Measurements from ENCODE around the gene METRN. TPM values are rescaled to one million over a fixed set of nuclear protein-coding genes. Genes with fewer than 3 reads are reported as not detected.

Gene METRN
- total and polyA plus RNA-seq, 9 donors = 33.3 to 49.6 (median 35.6) TPM

DNA sequence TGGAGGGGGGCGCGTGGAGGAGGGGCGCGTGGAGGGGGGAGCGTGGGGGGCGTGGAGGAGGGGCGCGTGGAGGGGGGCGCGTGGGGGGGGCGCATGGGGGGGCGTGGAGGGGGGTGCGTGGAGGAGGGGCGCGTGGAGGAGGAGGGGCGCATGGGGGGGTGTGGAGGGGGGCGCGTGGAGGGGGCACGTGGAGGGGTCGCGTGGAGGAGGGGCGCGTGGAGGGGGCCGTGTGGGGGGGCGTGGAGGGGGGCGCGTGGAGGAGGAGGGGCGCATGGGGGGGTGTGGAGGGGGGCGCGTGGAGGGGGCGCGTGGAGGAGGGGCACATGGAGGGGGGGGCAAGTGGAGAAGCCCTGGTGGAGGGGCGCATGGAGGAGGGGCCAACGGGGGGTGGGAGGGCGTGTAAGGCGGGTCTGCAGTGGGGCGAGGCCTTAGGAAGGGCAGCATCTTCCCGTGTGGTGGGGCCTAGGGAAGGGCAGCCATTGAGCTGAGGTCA lies 52.9 kb downstream of the METRN start:
- H3K27ac ChIP-seq (ENCODE audit: low read length) = no peak overlapping the region
- peaks cover 5% of the 10 kb centered on the region for H3K4me1 ChIP-seq (ENCODE audit: control insufficient read depth, insufficient read depth, low read length)
- WGBS (ENCODE audit: insufficient coverage) = 24% methylated on average over 5 of the region's 38 CpGs
- no peaks in the 10 kb centered on the region for H3K9me3 ChIP-seq (replicated peaks; ENCODE audit: control insufficient read depth, low read depth, low read length)
- no peak for DNase-seq
- H3K36me3 ChIP-seq (ENCODE audit: control insufficient read depth, insufficient read depth, low read length) = no peaks in the 10 kb centered on the region
- no peak overlapping the region for H3K4me3 ChIP-seq (ENCODE audit: low read length)
- H3K27me3 ChIP-seq (ENCODE audit: control insufficient read depth, insufficient read depth, low read length) = peaks cover 7% of the 10 kb centered on the region

DNA sequence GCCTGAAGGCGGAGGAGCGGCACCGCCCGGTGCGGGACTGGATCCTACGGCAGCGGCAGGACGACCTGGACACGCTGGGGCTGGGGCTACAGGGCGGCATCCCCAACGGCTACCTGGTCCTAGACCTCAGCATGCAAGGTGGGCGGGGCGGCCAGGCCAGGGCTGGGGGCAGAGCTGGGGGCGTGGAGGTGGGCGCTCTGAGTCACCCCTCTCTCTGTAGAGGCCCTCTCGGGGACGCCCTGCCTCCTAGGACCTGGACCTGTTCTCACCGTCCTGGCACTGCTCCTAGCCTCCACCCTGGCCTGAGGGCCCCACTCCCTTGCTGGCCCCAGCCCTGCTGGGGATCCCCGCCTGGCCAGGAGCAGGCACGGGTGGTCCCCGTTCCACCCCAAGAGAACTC lies 53.5 kb downstream of the METRN start:
- DNase-seq = no peak
- Histone ChIP-seq H3K36me3 (ENCODE audit: control insufficient read depth, insufficient read depth, low read length) (no peaks in the 10 kb centered on the region), H3K27me3 (ENCODE audit: control insufficient read depth, insufficient read depth, low read length) (peaks cover 5% of the 10 kb centered on the region), H3K4me3 (ENCODE audit: low read length) (no peak overlapping the region), H3K9me3 (replicated peaks; ENCODE audit: control insufficient read depth, low read depth, low read length) (no peaks in the 10 kb centered on the region), H3K4me1 (ENCODE audit: control insufficient read depth, insufficient read depth, low read length) (peaks cover 5% of the 10 kb centered on the region), H3K27ac (ENCODE audit: low read length) (no peak overlapping the region)
- WGBS (ENCODE audit: insufficient coverage) = 54% methylated on average over 21 of the region's 21 CpGs

Other genes starting within 250 kb of the METRN start
- gene CAPN15, start 187.4 kb upstream of the METRN start, total RNA-seq = 17.2 TPM
- gene CAPN15, start 187.4 kb upstream of the METRN start, polyA plus RNA-seq (ENCODE audit: insufficient read depth in 1 of 8, insufficient read length in 8 of 8, low replicate concordance in 1 of 8) = 10 to 100 TPM; 20.0 to 36.7 (median 30.5) TPM
- 0.13 TPM for gene PRR35, start 154.7 kb upstream of the METRN start, total RNA-seq
- under 1 TPM in 7 of 8 donors, not detected in 1; 0.07 to 0.30 (median 0.13) TPM for gene PRR35, start 154.7 kb upstream of the METRN start, polyA plus RNA-seq (ENCODE audit: insufficient read depth in 1 of 8, insufficient read length in 8 of 8, low replicate concordance in 1 of 8)
- gene NHLRC4, start 148.1 kb upstream of the METRN start, total RNA-seq = 1.5 TPM
- gene NHLRC4, start 148.1 kb upstream of the METRN start, polyA plus RNA-seq (ENCODE audit: insufficient read depth in 1 of 8, insufficient read length in 8 of 8, low replicate concordance in 1 of 8) = 1 to 10 TPM; 1.3 to 1.8 (median 1.5) TPM
- 12.2 TPM for gene PIGQ, start 145.2 kb upstream of the METRN start, total RNA-seq
- gene PIGQ, start 145.2 kb upstream of the METRN start, polyA plus RNA-seq (ENCODE audit: insufficient read depth in 1 of 8, insufficient read length in 8 of 8, low replicate concordance in 1 of 8) = 10 to 100 TPM; 14.1 to 23.2 (median 19.2) TPM
- gene RAB40C, start 125.1 kb upstream of the METRN start, total RNA-seq = 9.4 TPM
- 10 to 100 TPM; 10.3 to 15.4 (median 13.2) TPM for gene RAB40C, start 125.1 kb upstream of the METRN start, polyA plus RNA-seq (ENCODE audit: insufficient read depth in 1 of 8, insufficient read length in 8 of 8, low replicate concordance in 1 of 8)
- gene WFIKKN1, start 84.1 kb upstream of the METRN start, total RNA-seq = 0.22 TPM
- under 1 TPM; 0.12 to 0.82 (median 0.39) TPM for gene WFIKKN1, start 84.1 kb upstream of the METRN start, polyA plus RNA-seq (ENCODE audit: insufficient read depth in 1 of 8, insufficient read length in 8 of 8, low replicate concordance in 1 of 8)
- gene METTL26, start 78.8 kb upstream of the METRN start, total RNA-seq = 47.9 TPM
- 10 to 100 TPM; 39.3 to 59.1 (median 42.5) TPM for gene METTL26, start 78.8 kb upstream of the METRN start, polyA plus RNA-seq (ENCODE audit: insufficient read depth in 1 of 8, insufficient read length in 8 of 8, low replicate concordance in 1 of 8)
- gene MCRIP2, start 73.3 kb upstream of the METRN start, total RNA-seq = 18.6 TPM
- 10 to 100 TPM in 4 of 8 donors, 1 to 10 TPM in 4; 7.7 to 16.8 (median 10.8) TPM for gene MCRIP2, start 73.3 kb upstream of the METRN start, polyA plus RNA-seq (ENCODE audit: insufficient read depth in 1 of 8, insufficient read length in 8 of 8, low replicate concordance in 1 of 8)
- 12.3 TPM for gene WDR90, start 65.8 kb upstream of the METRN start, total RNA-seq
- 10 to 100 TPM; 10.6 to 30.5 (median 20.3) TPM for gene WDR90, start 65.8 kb upstream of the METRN start, polyA plus RNA-seq (ENCODE audit: insufficient read depth in 1 of 8, insufficient read length in 8 of 8, low replicate concordance in 1 of 8)
- gene RHOT2, start 47.0 kb upstream of the METRN start, total RNA-seq = 31.6 TPM
- 10 to 100 TPM; 45.1 to 88.7 (median 66.5) TPM for gene RHOT2, start 47.0 kb upstream of the METRN start, polyA plus RNA-seq (ENCODE audit: insufficient read depth in 1 of 8, insufficient read length in 8 of 8, low replicate concordance in 1 of 8)
- 1.3 TPM for gene RHBDL1, start 39.4 kb upstream of the METRN start, total RNA-seq
- 1 to 10 TPM in 6 of 8 donors, under 1 TPM in 2; 0.84 to 2.6 (median 1.7) TPM for gene RHBDL1, start 39.4 kb upstream of the METRN start, polyA plus RNA-seq (ENCODE audit: insufficient read depth in 1 of 8, insufficient read length in 8 of 8, low replicate concordance in 1 of 8)
- 70.7 TPM for gene STUB1, start 34.7 kb upstream of the METRN start, total RNA-seq
- gene STUB1, start 34.7 kb upstream of the METRN start, polyA plus RNA-seq (ENCODE audit: insufficient read depth in 1 of 8, insufficient read length in 8 of 8, low replicate concordance in 1 of 8) = 100 to 1,000 TPM in 4 of 8 donors, 10 to 100 TPM in 4; 93.9 to 115 (median 100) TPM
- gene JMJD8, start 30.8 kb upstream of the METRN start, total RNA-seq = 20.7 TPM
- 10 to 100 TPM; 27.3 to 40.2 (median 34.5) TPM for gene JMJD8, start 30.8 kb upstream of the METRN start, polyA plus RNA-seq (ENCODE audit: insufficient read depth in 1 of 8, insufficient read length in 8 of 8, low replicate concordance in 1 of 8)
- gene WDR24, start 24.7 kb upstream of the METRN start, total RNA-seq = 2.0 TPM
- gene WDR24, start 24.7 kb upstream of the METRN start, polyA plus RNA-seq (ENCODE audit: insufficient read depth in 1 of 8, insufficient read length in 8 of 8, low replicate concordance in 1 of 8) = 10 to 100 TPM in 1 of 8 donors, 1 to 10 TPM in 7; 7.1 to 10.5 (median 8.9) TPM
- not detected for gene FBXL16, start 9.3 kb upstream of the METRN start, total RNA-seq
- under 1 TPM; 0.18 to 0.87 (median 0.42) TPM for gene FBXL16, start 9.3 kb upstream of the METRN start, polyA plus RNA-seq (ENCODE audit: insufficient read depth in 1 of 8, insufficient read length in 8 of 8, low replicate concordance in 1 of 8)
- gene ANTKMT, start 6.0 kb downstream of the METRN start, total RNA-seq = 29.8 TPM
- 10 to 100 TPM; 14.1 to 22.8 (median 16.0) TPM for gene ANTKMT, start 6.0 kb downstream of the METRN start, polyA plus RNA-seq (ENCODE audit: insufficient read depth in 1 of 8, insufficient read length in 8 of 8, low replicate concordance in 1 of 8)
- 0.18 TPM for gene CCDC78, start 11.3 kb downstream of the METRN start, total RNA-seq
- 1 to 10 TPM in 7 of 8 donors, under 1 TPM in 1; 0.77 to 2.1 (median 1.3) TPM for gene CCDC78, start 11.3 kb downstream of the METRN start, polyA plus RNA-seq (ENCODE audit: insufficient read depth in 1 of 8, insufficient read length in 8 of 8, low replicate concordance in 1 of 8)
- 1.7 TPM for gene HAGHL, start 12.0 kb downstream of the METRN start, total RNA-seq
- gene HAGHL, start 12.0 kb downstream of the METRN start, polyA plus RNA-seq (ENCODE audit: insufficient read depth in 1 of 8, insufficient read length in 8 of 8, low replicate concordance in 1 of 8) = 1 to 10 TPM; 1.8 to 4.7 (median 2.9) TPM
- gene CIAO3, start 25.9 kb downstream of the METRN start, total RNA-seq = 18.3 TPM
- gene CIAO3, start 25.9 kb downstream of the METRN start, polyA plus RNA-seq (ENCODE audit: insufficient read depth in 1 of 8, insufficient read length in 8 of 8, low replicate concordance in 1 of 8) = 10 to 100 TPM; 14.3 to 19.6 (median 17.5) TPM
- 0.31 TPM for gene MSLN, start 45.6 kb downstream of the METRN start, total RNA-seq
- 1 to 10 TPM in 4 of 8 donors, under 1 TPM in 4; 0.23 to 6.9 (median 0.93) TPM for gene MSLN, start 45.6 kb downstream of the METRN start, polyA plus RNA-seq (ENCODE audit: insufficient read depth in 1 of 8, insufficient read length in 8 of 8, low replicate concordance in 1 of 8)
- gene RPUSD1, start 73.3 kb downstream of the METRN start, total RNA-seq = 9.4 TPM
- gene RPUSD1, start 73.3 kb downstream of the METRN start, polyA plus RNA-seq (ENCODE audit: insufficient read depth in 1 of 8, insufficient read length in 8 of 8, low replicate concordance in 1 of 8) = 10 to 100 TPM; 10.0 to 13.9 (median 12.0) TPM
- gene CHTF18, start 73.5 kb downstream of the METRN start, total RNA-seq = 14.5 TPM
- gene CHTF18, start 73.5 kb downstream of the METRN start, polyA plus RNA-seq (ENCODE audit: insufficient read depth in 1 of 8, insufficient read length in 8 of 8, low replicate concordance in 1 of 8) = 10 to 100 TPM; 11.5 to 27.1 (median 18.0) TPM
- gene GNG13, start 85.6 kb downstream of the METRN start, total RNA-seq = not detected
- gene GNG13, start 85.6 kb downstream of the METRN start, polyA plus RNA-seq (ENCODE audit: insufficient read depth in 1 of 8, insufficient read length in 8 of 8, low replicate concordance in 1 of 8) = under 1 TPM in 1 of 8 donors, not detected in 7; 0.20 TPM

Data from muscle of leg (tissue), 11 donors.